ENCODE data around the gene SMC5. TPM values are rescaled to one million over a fixed set of nuclear protein-coding genes. Genes with fewer than 3 reads are reported as not detected.

SMC5 gene
- total and polyA plus RNA-seq, 7 donors: 11.4 to 31.6 (median 20.1) TPM

DNA sequence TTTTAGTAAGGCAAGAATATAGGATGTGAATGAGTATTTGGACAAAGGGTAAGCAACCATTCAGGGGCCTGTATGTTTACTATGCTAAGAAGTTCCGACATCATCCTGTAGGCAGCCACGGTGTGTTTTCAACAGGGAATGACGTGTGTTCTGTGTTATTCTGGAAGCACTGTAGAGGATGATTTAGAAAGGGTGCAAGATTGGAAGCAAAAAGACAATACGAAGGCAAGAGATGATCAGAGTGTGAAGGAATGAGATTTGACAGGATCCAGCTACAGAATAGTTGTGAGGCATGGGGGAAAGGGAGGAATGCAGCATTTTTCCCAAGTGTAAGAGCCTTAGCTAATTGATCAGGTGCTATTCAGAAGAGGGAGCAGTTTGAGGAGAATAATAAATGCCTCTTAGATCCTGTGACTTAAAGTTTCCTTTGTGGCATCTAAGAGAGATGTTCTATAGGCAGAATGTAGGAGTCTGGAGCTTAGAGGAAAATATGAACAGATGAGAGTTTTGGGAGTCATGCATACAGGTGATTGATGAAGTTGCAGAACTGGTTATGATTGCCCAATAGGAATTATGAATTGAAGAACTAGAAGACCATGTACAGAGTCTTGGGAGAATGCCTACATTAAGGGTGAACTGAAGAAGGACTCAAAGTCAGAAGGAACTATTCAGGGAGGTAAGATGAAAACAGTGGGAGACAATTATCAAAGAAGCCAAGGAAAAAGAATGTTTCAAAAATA is 2.5 kb downstream of the SMC5 start:
- Histone ChIP-seq H3K4me1 (peaks cover 0 to 63% (median 52%) of the 10 kb centered on the region in 4 donors), H3K36me3 (peaks cover 0 to 23% (median 9%) of the 10 kb centered on the region in 4 donors), H3K4me3 (peak overlapping the region in 1 of 4 donors; percentile 76), H3K9me3 (no peaks in the 10 kb centered on the region), H3K27me3 (no peaks in the 10 kb centered on the region), H3K27ac (no peak overlapping the region)
- intact Hi-C loops (cut with DNase I): no loop called here
- DNase-seq: no peak
- 80 to 84% methylated on average over 4 of the region's 4 CpGs for WGBS, 2 donors
- no peak for TF ChIP-seq POLR2AphosphoS5 (IDR thresholded peaks at IDR 0.05)
- TF ChIP-seq EP300 (IDR thresholded peaks at IDR 0.05): no peak
- no peak for TF ChIP-seq CTCF (IDR thresholded peaks at IDR 0.05)
- no peak for TF ChIP-seq POLR2A (IDR thresholded peaks at IDR 0.05)

DNA sequence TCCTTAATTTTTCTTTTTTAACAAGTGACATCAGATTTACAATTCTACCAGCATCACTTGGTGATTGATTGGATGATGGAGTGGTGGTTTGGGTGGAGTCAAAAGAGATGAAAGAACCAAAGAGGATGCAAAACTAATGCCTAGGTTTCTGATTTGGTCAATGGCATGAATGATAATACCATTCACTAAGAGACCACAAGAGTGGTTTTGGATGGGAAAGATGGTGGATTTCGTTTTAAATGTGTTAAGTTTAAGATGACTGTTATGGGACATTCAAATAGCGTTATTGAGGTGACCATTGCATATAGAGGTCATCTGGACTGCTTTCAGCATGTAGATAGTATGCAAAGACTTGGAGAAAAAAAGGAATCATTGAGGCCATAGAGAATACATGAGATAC is 3.6 kb downstream of the SMC5 start:
- H3K27me3 ChIP-seq: no peaks in the 10 kb centered on the region
- peaks cover 0 to 30% (median 9%) of the 10 kb centered on the region in 4 donors for H3K36me3 ChIP-seq
- H3K9me3 ChIP-seq: no peaks in the 10 kb centered on the region
- peak overlapping the region in 3 of 4 donors; percentile 4 to 63 (median 18) for H3K27ac ChIP-seq
- WGBS, 2 donors: 76 to 91% methylated on average over 2 of the region's 2 CpGs
- H3K4me3 ChIP-seq: no peak overlapping the region
- intact Hi-C loops (cut with DNase I): no loop called here
- peaks cover 0 to 52% (median 47%) of the 10 kb centered on the region in 4 donors for H3K4me1 ChIP-seq
- TF ChIP-seq POLR2A (IDR thresholded peaks at IDR 0.05) (no peak), EP300 (IDR thresholded peaks at IDR 0.05) (no peak), POLR2AphosphoS5 (IDR thresholded peaks at IDR 0.05) (no peak), CTCF (IDR thresholded peaks at IDR 0.05) (no peak)
- DNase-seq: no peak

DNA sequence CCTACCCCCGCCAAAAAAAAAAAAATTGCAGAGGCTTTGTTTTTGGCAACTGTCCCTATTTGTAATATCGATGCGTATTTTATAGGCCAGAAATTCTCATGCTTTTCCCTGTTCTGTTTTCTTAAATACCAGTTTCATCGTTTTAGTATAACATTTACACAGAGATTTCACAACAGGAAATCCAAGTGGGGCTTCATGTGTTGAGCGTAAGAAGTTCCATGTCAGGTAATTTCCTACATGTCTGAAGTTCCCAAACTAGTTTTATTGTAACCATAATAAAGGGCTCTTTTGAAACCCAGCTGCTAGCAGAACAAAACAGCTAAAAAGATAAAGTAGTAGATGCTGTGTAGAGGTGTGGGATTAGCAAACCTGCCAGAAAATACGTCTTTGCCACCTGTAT is 4.2 kb downstream of the SMC5 start:
- intact Hi-C loops (cut with DNase I): no loop called here

DNA sequence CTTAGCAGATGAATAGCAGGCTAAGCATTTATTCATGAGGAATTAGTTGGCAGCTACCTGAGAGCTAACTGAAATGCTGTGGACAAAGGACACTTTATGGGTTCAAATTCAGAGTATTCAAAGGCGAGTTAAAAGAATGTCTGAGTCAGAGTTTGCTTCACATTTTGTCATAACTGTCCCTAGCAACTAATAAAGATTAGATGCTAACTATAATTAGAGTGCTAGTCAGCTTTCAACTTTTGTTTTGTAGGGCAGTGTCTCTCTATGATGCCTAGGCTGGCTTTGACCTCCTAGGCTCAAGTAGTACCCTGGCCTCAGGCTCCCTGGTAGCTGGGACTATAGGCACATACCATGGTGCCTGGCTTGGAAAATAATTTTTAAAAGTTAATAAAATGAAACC is 4.6 kb downstream of the SMC5 start:
- Histone ChIP-seq H3K27ac (peak overlapping the region in 3 of 4 donors; percentile 12 to 63 (median 20)), H3K4me3 (no peak overlapping the region), H3K4me1 (peaks cover 0 to 44% (median 40%) of the 10 kb centered on the region in 4 donors), H3K27me3 (no peaks in the 10 kb centered on the region), H3K36me3 (peaks cover 0 to 30% (median 9%) of the 10 kb centered on the region in 4 donors), H3K9me3 (no peaks in the 10 kb centered on the region)
- 47 to 58% methylated on average over 1 of the region's 1 CpG for WGBS, 2 donors
- intact Hi-C loops (cut with DNase I): no loop called here
- DNase-seq: no peak
- TF ChIP-seq CTCF (IDR thresholded peaks at IDR 0.05): no peak
- TF ChIP-seq POLR2A (IDR thresholded peaks at IDR 0.05): no peak
- TF ChIP-seq EP300 (IDR thresholded peaks at IDR 0.05): no peak

More for the DNA sequence above, 4.2 kb downstream of the SMC5 start:
- no peak for DNase-seq
- Histone ChIP-seq H3K27me3 (no peaks in the 10 kb centered on the region), H3K9me3 (no peaks in the 10 kb centered on the region), H3K4me3 (no peak overlapping the region), H3K36me3 (peaks cover 0 to 30% (median 9%) of the 10 kb centered on the region in 4 donors), H3K27ac (peak overlapping the region in 3 of 4 donors; percentile 4 to 63 (median 20)), H3K4me1 (peaks cover 0 to 46% (median 42%) of the 10 kb centered on the region in 4 donors)
- TF ChIP-seq CTCF (IDR thresholded peaks at IDR 0.05): no peak
- no peak for TF ChIP-seq POLR2A (IDR thresholded peaks at IDR 0.05)
- TF ChIP-seq EP300 (IDR thresholded peaks at IDR 0.05): no peak
- TF ChIP-seq POLR2AphosphoS5 (IDR thresholded peaks at IDR 0.05): no peak
- 16 to 52% methylated on average over 6 of the region's 6 CpGs for WGBS, 2 donors

Measured in sigmoid colon (tissue), 7 donors.